Neural progenitor cell (in vitro differentiated cells): Measurements from ENCODE around the gene ZNF292. TPM values are rescaled to one million over a fixed set of nuclear protein-coding genes. Genes with fewer than 3 reads are reported as not detected.
A peak's percentile ranks its signal among the peaks of the same experiment; 100 is the strongest.

Experiments
- DNase-seq: peaks from one replicate; pipeline ENCODE4 v3.0.0-alpha.2; 2016; ENCODE audit warnings: low spot score
- H2AFZ ChIP-seq: fragments of 200-600 bp; sonication (generic); replicated peaks from 2 replicates; pipeline ENCODE4 v1.6.1; 2016; ENCODE audit warnings: antibody characterized with exemption
- H3F3A ChIP-seq: fragments of 200-600 bp; sonication (generic); 2 replicates; pipeline ENCODE4 v1.6.1; 2016; ENCODE audit warnings: antibody characterized with exemption, low read depth
- H3K27ac ChIP-seq: fragments of 200-600 bp; sonication (generic); 2 replicates; pipeline ENCODE4 v1.5.1; 2016; ENCODE audit warnings: mild to moderate bottlenecking
- H3K27me3 ChIP-seq: fragments of 200-600 bp; sonication (generic); 2 replicates; pipeline ENCODE4 v1.6.1; 2016; ENCODE audit warnings: mild to moderate bottlenecking, moderate library complexity
- H3K36me3 ChIP-seq: fragments of 200-600 bp; sonication (generic); 2 replicates; pipeline ENCODE4 v1.5.1; 2016
- H3K4me1 ChIP-seq: fragments of 200-600 bp; sonication (generic); 2 replicates; pipeline ENCODE4 v1.6.1; 2016; ENCODE audit warnings: mixed run types
- H3K4me2 ChIP-seq: fragments of 200-600 bp; sonication (generic); 2 replicates; pipeline ENCODE4 v1.6.1; 2016
- H3K4me3 ChIP-seq: fragments of 200-600 bp; sonication (generic); 2 replicates; pipeline ENCODE4 v1.5.1; 2016
- H3K79me2 ChIP-seq: fragments of 200-600 bp; sonication (generic); 2 replicates; pipeline ENCODE4 v1.6.1; 2016; ENCODE audit warnings: low read depth
- H3K9ac ChIP-seq: fragments of 200-600 bp; sonication (generic); 2 replicates; pipeline ENCODE4 v1.6.1; 2016
- H3K9me3 ChIP-seq: fragments of 200-600 bp; sonication (generic); 2 replicates; pipeline ENCODE4 v1.5.1; 2016; ENCODE audit warnings: low read depth
- H4K20me1 ChIP-seq: fragments of 200-600 bp; sonication (generic); 2 replicates; pipeline ENCODE4 v1.6.1; 2016; ENCODE audit warnings: low read depth
- H3K27ac Mint-ChIP-seq: 3 replicates; pipeline ENCODE4 v1.8.0; 2021; ENCODE audit warnings: mixed read lengths
- H3K27me3 Mint-ChIP-seq: 2 replicates; pipeline ENCODE4 v1.8.0; 2022; ENCODE audit warnings: low read depth, mild to moderate bottlenecking, inconsistent platforms, moderate library complexity, mixed read lengths; ENCODE audit not compliant: insufficient read depth
- H3K36me3 Mint-ChIP-seq: 3 replicates; pipeline ENCODE4 v1.8.0; 2021; ENCODE audit warnings: mixed read lengths
- H3K4me1 Mint-ChIP-seq: 3 replicates; pipeline ENCODE4 v1.8.0; 2021; ENCODE audit warnings: mixed read lengths
- H3K4me3 Mint-ChIP-seq: 3 replicates; pipeline ENCODE4 v1.8.0; 2021; ENCODE audit warnings: mild to moderate bottlenecking, moderate library complexity, mixed read lengths
- H3K9me3 Mint-ChIP-seq: 3 replicates; pipeline ENCODE4 v1.8.0; 2020; ENCODE audit warnings: mixed read lengths
- CTCF ChIP-seq: fragments of 200-600 bp; sonication (generic); IDR thresholded peaks from 2 replicates; pipeline ENCODE4 v1.5.1; 2017; ENCODE audit warnings: antibody characterized with exemption, mild to moderate bottlenecking
- EZH2 ChIP-seq: fragments of 200-600 bp; sonication (generic); IDR thresholded peaks from 2 replicates; pipeline ENCODE4 v1.6.1; 2017; ENCODE audit warnings: antibody characterized with exemption, mild to moderate bottlenecking, moderate library complexity
- EZH2phosphoT487 ChIP-seq: fragments of 200-600 bp; sonication (generic); IDR thresholded peaks from 2 replicates; pipeline ENCODE4 v1.6.1; 2017; ENCODE audit warnings: antibody characterized with exemption
- total RNA-seq: library from RNA; depleted of rRNA; stranded (reverse); fragments of >200 nt; gene quantifications from 2 replicates; pipeline ENCODE4 v1.2.3, GENCODE V29; 2015; ENCODE audit warnings: low replicate concordance

ZNF292 gene
- total RNA-seq, 1 donor from 2014 or later, result 66.8 TPM

- Histone ChIP-seq H3K36me3 (peaks cover 16% of the 10 kb centered on the region), H3K4me1 (peaks cover 49% of the 10 kb centered on the region), H2AFZ (no peak overlapping the region), H3K9me3 (no peaks in the 10 kb centered on the region), H3K79me2 (peaks cover 100% of the 10 kb centered on the region), H3K9ac (no peak overlapping the region), H4K20me1 (peaks cover 100% of the 10 kb centered on the region), H3K27ac (no peak overlapping the region), H3F3A (peaks cover 47% of the 10 kb centered on the region), H3K4me3 (no peak overlapping the region), H3K27me3 (no peaks in the 10 kb centered on the region), H3K4me2 (no peak overlapping the region)
- Mint-ChIP-seq H3K27me3 (no peaks in the 10 kb centered on the region), H3K27ac (no peak overlapping the region), H3K9me3 (no peaks in the 10 kb centered on the region), H3K4me1 (peaks cover 9% of the 10 kb centered on the region), H3K4me3 (no peak overlapping the region), H3K36me3 (peaks cover 28% of the 10 kb centered on the region)
- TF ChIP-seq EZH2phosphoT487, result no peak
- no peak for TF ChIP-seq CTCF
- no peak for TF ChIP-seq EZH2
- no peak for DNase-seq
Observed at GRCh38 chr6:87212596-87212995, 57.2 kb downstream of the ZNF292 start.

- Histone ChIP-seq H3K27me3 (no peaks in the 10 kb centered on the region), H2AFZ (no peak overlapping the region), H3K79me2 (peaks cover 100% of the 10 kb centered on the region), H3K9me3 (no peaks in the 10 kb centered on the region), H4K20me1 (peaks cover 96% of the 10 kb centered on the region), H3K4me2 (no peak overlapping the region), H3F3A (peaks cover 47% of the 10 kb centered on the region), H3K9ac (no peak overlapping the region), H3K36me3 (peaks cover 18% of the 10 kb centered on the region), H3K4me3 (no peak overlapping the region), H3K4me1 (peaks cover 44% of the 10 kb centered on the region), H3K27ac (no peak overlapping the region)
- TF ChIP-seq EZH2, result no peak
- no peak for TF ChIP-seq CTCF
- no peak for TF ChIP-seq EZH2phosphoT487
- Mint-ChIP-seq H3K27ac (no peak overlapping the region), H3K36me3 (peaks cover 29% of the 10 kb centered on the region), H3K4me3 (no peak overlapping the region), H3K27me3 (no peaks in the 10 kb centered on the region), H3K9me3 (no peaks in the 10 kb centered on the region), H3K4me1 (peaks cover 9% of the 10 kb centered on the region)
- DNase-seq, result no peak
Observed at GRCh38 chr6:87213364-87213763, 58.0 kb downstream of the ZNF292 start.

DNA sequence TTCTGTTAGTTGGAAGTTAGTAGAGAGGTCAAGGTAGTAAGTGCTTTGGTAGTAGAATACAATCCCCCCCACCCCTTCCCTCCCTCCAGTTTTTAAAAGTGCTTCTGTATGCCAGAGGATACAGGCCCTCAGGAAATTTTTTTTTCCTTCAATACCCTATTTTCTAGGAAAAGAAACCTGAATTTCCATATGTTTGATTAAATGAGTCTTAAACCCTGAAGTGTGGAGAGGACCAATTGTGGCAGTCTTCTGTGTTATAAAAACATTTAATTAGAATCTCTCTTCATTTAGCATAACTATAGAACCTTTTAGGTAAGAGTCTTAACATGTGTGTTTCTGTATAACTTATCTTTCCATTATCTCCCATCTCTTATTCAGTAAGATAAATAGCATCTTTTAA lies 59.5 kb downstream of the ZNF292 start:
- no peak overlapping the region for H2AFZ ChIP-seq
- peaks cover 95% of the 10 kb centered on the region for H3K79me2 ChIP-seq
- no peaks in the 10 kb centered on the region for H3K27me3 Mint-ChIP-seq
- no peak overlapping the region for H3K4me2 ChIP-seq
- DNase-seq, result no peak
- peaks cover 25% of the 10 kb centered on the region for H3K36me3 ChIP-seq
- no peak overlapping the region for H3K4me3 Mint-ChIP-seq
- peaks cover 9% of the 10 kb centered on the region for H3K4me1 Mint-ChIP-seq
- H3K9me3 Mint-ChIP-seq, result no peaks in the 10 kb centered on the region
- peaks cover 82% of the 10 kb centered on the region for H4K20me1 ChIP-seq
- no peaks in the 10 kb centered on the region for H3K27me3 ChIP-seq
- peaks cover 31% of the 10 kb centered on the region for H3K4me1 ChIP-seq
- TF ChIP-seq EZH2, result no peak
- TF ChIP-seq CTCF, result no peak
- no peak for TF ChIP-seq EZH2phosphoT487
- H3K9ac ChIP-seq, result no peak overlapping the region
- H3K27ac Mint-ChIP-seq, result no peak overlapping the region
- H3K4me3 ChIP-seq, result no peak overlapping the region
- peak overlapping the region; percentile 81 for H3K27ac ChIP-seq
- no peaks in the 10 kb centered on the region for H3K9me3 ChIP-seq
- H3K36me3 Mint-ChIP-seq, result peaks cover 27% of the 10 kb centered on the region
- peaks cover 40% of the 10 kb centered on the region for H3F3A ChIP-seq
